H1 (cell line): ENCODE data around the gene LIN54. TPM values are rescaled to one million over a fixed set of nuclear protein-coding genes. Genes with fewer than 3 reads are reported as not detected.

Experiments used
- CTCF ChIA-PET: fragments of 300-600 bp; sonication (Branson Sonifier 250); formaldehyde crosslinking; loops from one replicate; lab custom pipeline; 2021; ENCODE audit not compliant: partially characterized antibody; lab: Charles Lee
- POLR2A ChIA-PET: fragments of 300-600 bp; sonication (Branson Sonifier 250); formaldehyde crosslinking; loops from one replicate; lab custom pipeline; 2021; ENCODE audit warnings: inconsistent platforms; ENCODE audit not compliant: partially characterized antibody; lab: Charles Lee
- DNase-seq, 2 experiments: peaks; one replicate each; pipeline versions ENCODE4 v3.0.0 to v3.0.0-alpha.2; 2010 to 2022; ENCODE audit warnings: low spot score in 2 of 2, low read depth in 1 of 2, mixed read lengths in 1 of 2
- FAIRE-seq: peaks from 2 replicates; lab custom pipeline; 2011; peaks lifted over from hg19 to GRCh38; lab: Jason Lieb, UNC
- H2AFZ ChIP-seq: 2 replicates; pipeline ENCODE4 v1.8.1; 2012; ENCODE audit warnings: low read length, inconsistent platforms
- H2AK5ac ChIP-seq: 2 replicates; pipeline ENCODE4 v1.6.1; 2013; ENCODE audit warnings: low read depth, low read length
- H2BK120ac ChIP-seq: replicated peaks from 2 replicates; pipeline ENCODE3; 2013; ENCODE audit warnings: low read depth, low read length, inconsistent platforms
- H2BK12ac ChIP-seq: 2 replicates; pipeline ENCODE4 v1.6.1; 2013; ENCODE audit warnings: low read depth, low read length
- H2BK15ac ChIP-seq: 2 replicates; pipeline ENCODE4 v1.6.1; 2013; ENCODE audit warnings: low read length
- H2BK20ac ChIP-seq: 2 replicates; pipeline ENCODE4 v1.6.1; 2013; ENCODE audit warnings: low read length
- H2BK5ac ChIP-seq: 2 replicates; pipeline ENCODE4 v1.6.1; 2013; ENCODE audit warnings: low read depth, low read length
- H3K14ac ChIP-seq: 2 replicates; pipeline ENCODE4 v1.6.1; 2013; ENCODE audit warnings: inconsistent platforms; ENCODE audit not compliant: insufficient read length
- H3K18ac ChIP-seq: 2 replicates; pipeline ENCODE4 v1.6.1; 2013; ENCODE audit warnings: low read length; ENCODE audit errors: extremely low read depth
- H3K23ac ChIP-seq: 2 replicates; pipeline ENCODE4 v1.6.1; 2013; ENCODE audit warnings: inconsistent platforms; ENCODE audit not compliant: insufficient read length
- H3K23me2 ChIP-seq: 2 replicates; pipeline ENCODE4 v1.6.1; 2013; ENCODE audit warnings: low read depth, low read length
- H3K27ac ChIP-seq: 2 replicates; pipeline ENCODE4 v1.6.1; 2011; ENCODE audit warnings: low read depth, low read length, inconsistent platforms
- H3K27me3 ChIP-seq, 4 experiments: replicated peaks in 1 of 4; 1 replicate in 1 of 4; 2 replicates in 3 of 4; pipeline versions ENCODE4 v1.6.1 to v1.8.1; 2011 to 2013; ENCODE audit warnings: low read length in 3 of 4, mild to moderate bottlenecking in 3 of 4, inconsistent platforms in 2 of 4, mixed read lengths in 2 of 4, moderate library complexity in 1 of 4; ENCODE audit not compliant: control insufficient read depth in 3 of 4, insufficient read depth in 3 of 4; ENCODE audit errors: extremely low read depth in 1 of 4
- H3K36me3 ChIP-seq, 4 experiments: 2 replicates each; pipeline versions ENCODE4 v1.6.1 to v1.8.1; 2011 to 2013; ENCODE audit warnings: mild to moderate bottlenecking in 4 of 4, low read length in 3 of 4, moderate library complexity in 2 of 4, control low read depth in 1 of 4, inconsistent platforms in 1 of 4; ENCODE audit not compliant: insufficient read depth in 4 of 4, control insufficient read depth in 2 of 4
- H3K4ac ChIP-seq: replicated peaks from 2 replicates; pipeline ENCODE3; 2013; ENCODE audit warnings: low read length, low read depth, mixed read lengths, inconsistent platforms; ENCODE audit not compliant: insufficient read length
- H3K4me1 ChIP-seq, 4 experiments: replicated peaks in 1 of 4; 1 replicate in 1 of 4; 2 replicates in 3 of 4; pipeline versions ENCODE4 v1.6.1 to v1.8.1; 2011 to 2013; ENCODE audit warnings: low read length in 3 of 4, inconsistent platforms in 2 of 4, mixed read lengths in 1 of 4; ENCODE audit not compliant: insufficient read depth in 4 of 4, control insufficient read depth in 3 of 4
- H3K4me2 ChIP-seq, 2 experiments: 2 replicates each; pipeline versions ENCODE4 v1.6.1 to v1.8.1; 2011 to 2013; ENCODE audit warnings: low read depth in 2 of 2, low read length in 2 of 2, control low read depth in 1 of 2, inconsistent platforms in 1 of 2, mild to moderate bottlenecking in 1 of 2; ENCODE audit not compliant: insufficient read depth in 1 of 2
- H3K4me3 ChIP-seq, 4 experiments: fragments of 200-600, 300-600 bp in 1 of 4; sonication (generic), shearing (Covaris generic), sonication (Bioruptor Twin) in 1 of 4; 2 replicates each; pipeline versions ENCODE4 v1.5.1 to v1.8.1; 2011 to 2016; ENCODE audit warnings: low read length in 4 of 4, low read depth in 3 of 4, control low read depth in 2 of 4, inconsistent platforms in 2 of 4, mild to moderate bottlenecking in 2 of 4, mixed read lengths in 1 of 4, moderate library complexity in 1 of 4; ENCODE audit not compliant: insufficient read depth in 2 of 4; ENCODE audit errors: extremely low read depth in 1 of 4
- H3K56ac ChIP-seq: replicated peaks from 2 replicates; pipeline ENCODE3; 2013; ENCODE audit warnings: low read depth, mild to moderate bottlenecking, mixed read lengths, low read length, inconsistent platforms; ENCODE audit not compliant: insufficient read length
- H3K79me1 ChIP-seq: 2 replicates; pipeline ENCODE4 v1.6.1; 2013; ENCODE audit warnings: low read depth, low read length, control low read depth
- H3K79me2 ChIP-seq, 2 experiments: 2 replicates each; pipeline versions ENCODE4 v1.6.1 to v1.8.1; 2012 to 2013; ENCODE audit warnings: low read length in 2 of 2, mild to moderate bottlenecking in 2 of 2, inconsistent platforms in 1 of 2; ENCODE audit not compliant: insufficient read depth in 2 of 2, control insufficient read depth in 1 of 2
- H3K9ac ChIP-seq, 4 experiments: replicated peaks in 1 of 4; 1 replicate in 1 of 4; 2 replicates in 3 of 4; pipeline versions ENCODE4 v1.6.1 to v1.8.1; 2011 to 2013; ENCODE audit warnings: low read depth in 3 of 4, low read length in 3 of 4, control low read depth in 2 of 4, mild to moderate bottlenecking in 2 of 4, moderate library complexity in 2 of 4, inconsistent platforms in 1 of 4; ENCODE audit errors: extremely low read depth in 1 of 4
- H3K9me3 ChIP-seq, 2 experiments: 2 replicates each; pipeline versions ENCODE4 v1.6.1 to v1.8.1; 2012 to 2013; ENCODE audit warnings: mild to moderate bottlenecking in 2 of 2, moderate library complexity in 2 of 2, control low read depth in 1 of 2, inconsistent platforms in 1 of 2, low read depth in 1 of 2, low read length in 1 of 2, mixed read lengths in 1 of 2; ENCODE audit not compliant: insufficient read depth in 2 of 2
- H4K20me1 ChIP-seq, 2 experiments: replicated peaks in 1 of 2; 2 replicates each; pipeline versions ENCODE3 to v1.8.1; 2011 to 2013; ENCODE audit warnings: inconsistent platforms in 2 of 2, low read length in 2 of 2, mild to moderate bottlenecking in 1 of 2; ENCODE audit not compliant: insufficient read depth in 2 of 2, control insufficient read depth in 1 of 2
- H4K5ac ChIP-seq: 2 replicates; pipeline ENCODE4 v1.6.1; 2013; ENCODE audit warnings: low read length, low read depth, mixed read lengths, inconsistent platforms; ENCODE audit not compliant: insufficient read length
- H4K8ac ChIP-seq: 2 replicates; pipeline ENCODE4 v1.8.0; 2013; ENCODE audit warnings: mild to moderate bottlenecking, moderate library complexity, low read length, inconsistent platforms; ENCODE audit not compliant: insufficient read depth; ENCODE audit errors: extremely low read depth
- H4K91ac ChIP-seq: replicated peaks from 2 replicates; pipeline ENCODE3; 2013; ENCODE audit warnings: low read length, mixed read lengths, inconsistent platforms; ENCODE audit not compliant: insufficient read length
- KDM1A ChIP-seq: fragments of 200-600, 300-600 bp; sonication (generic); IDR thresholded peaks from 2 replicates; pipeline ENCODE4 v1.7.1; 2016; ENCODE audit warnings: mild to moderate bottlenecking, low read length, borderline replicate concordance
- SIRT6 ChIP-seq: IDR thresholded peaks from one replicate; pipeline ENCODE4 v1.7.1; 2012; ENCODE audit warnings: low read length, inconsistent platforms
- WGBS, 2 experiments: shearing (Covaris generic) in 1 of 2; methylation state at CpG; one replicate each; pipeline versions ENCODE4 v1.1.6 to v1.1.7; 2013 to 2015; ENCODE audit warnings: low lambda C conversion rate in 2 of 2, mixed read lengths in 2 of 2, inconsistent platforms in 1 of 2, low coverage in 1 of 2, missing lambda C conversion rate in 1 of 2; ENCODE audit not compliant: insufficient replicate concordance in 2 of 2, insufficient coverage in 1 of 2, insufficient read length in 1 of 2; ENCODE audit errors: extremely low coverage in 1 of 2, missing lambda C conversion rate in 1 of 2; 5-methylcytosine and 5-hydroxymethylcytosine counted together
- polyA plus RNA-seq, 7 experiments: library from polyadenylated mRNA; depleted of rRNA in 3 of 7; stranded (reverse) in 5 of 7; unstranded in 2 of 7; fragments of >200 nt in 5 of 7; fragments of 200-250 nt in 2 of 7; gene quantifications; 1 replicate in 5 of 7; 2 replicates in 1 of 7; 4 replicates in 1 of 7; pipeline versions ENCODE4 v1.2.1 to v1.2.3, GENCODE V29; 2011 to 2013; ENCODE audit warnings: missing spikeins in 2 of 7, mixed read lengths in 2 of 7
- total RNA-seq: library from RNA; stranded (reverse); fragmentation: NEBNext Ultra II Directional; extraction: Animal tissue kit (Norgen Biotek cat#: 25700); gene quantifications from 2 replicates; pipeline ENCODE4 v1.2.1, GENCODE V29; 2021
- TF ChIP-seq, protein P1 (sequence below): IDR thresholded peaks from 2 replicates; pipeline ENCODE4 v1.6.1; 2012; ENCODE audit warnings: inconsistent platforms

The LIN54 gene
- total and polyA plus RNA-seq, 2 of the 8 experiments (the other 6 are each of a cell fraction or from before 2014, with no cell fraction given) = 5.7 to 11.1 TPM

DNA sequence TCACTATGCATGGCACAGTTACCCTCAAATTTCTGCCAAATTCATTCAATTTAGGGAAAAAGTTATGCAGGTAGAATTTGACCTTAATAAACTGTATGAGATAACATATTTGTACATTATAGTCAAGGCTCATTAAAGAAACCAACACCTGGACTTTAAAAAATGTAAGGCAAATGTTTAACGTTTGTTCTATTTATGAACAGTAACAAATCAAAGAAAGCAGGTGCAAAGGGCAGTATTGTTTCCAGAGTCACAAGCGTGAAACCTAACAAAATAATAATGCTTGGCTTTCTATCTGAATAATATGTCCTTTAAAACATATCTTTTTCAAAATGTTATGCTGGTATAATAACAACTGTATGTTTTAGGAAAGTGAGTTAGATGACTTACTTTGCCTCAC is 41.2 kb downstream of the LIN54 start:
- Histone ChIP-seq H3K9ac (no peak overlapping the region), H4K91ac (no peak overlapping the region), H3K18ac (no peak overlapping the region), H2AK5ac (no peak overlapping the region), H3K23me2 (no peaks in the 10 kb centered on the region), H3K4me3 (no peak overlapping the region), H3K36me3 (peaks cover 0 to 4% (median 0%) of the 10 kb centered on the region in 4 experiments; a peak in 2 of 8 replicates), H3K4ac (no peak overlapping the region), H2BK12ac (no peak overlapping the region), H3K27me3 (no peaks in the 10 kb centered on the region), H3K79me2 (no peaks in the 10 kb centered on the region), H2BK20ac (no peak overlapping the region), H2BK15ac (no peak overlapping the region), H3K23ac (no peak overlapping the region), H3K79me1 (no peaks in the 10 kb centered on the region), H3K56ac (no peak overlapping the region), H3K4me1 (no peaks in the 10 kb centered on the region), H3K9me3 (no peaks in the 10 kb centered on the region), H4K5ac (no peak overlapping the region), H4K20me1 (no peaks in the 10 kb centered on the region), H3K4me2 (no peak overlapping the region), H2AFZ (no peak overlapping the region), H3K27ac (no peak overlapping the region), H4K8ac (no peak overlapping the region), H3K14ac (no peak overlapping the region), H2BK120ac (no peak overlapping the region), H2BK5ac (no peak overlapping the region)
- ChIA-PET CTCF (no interaction called here), POLR2A (no interaction called here)
- FAIRE-seq (no peak), DNase-seq (no peak)
- TF ChIP-seq SIRT6 = no peak
- no peak for TF ChIP-seq KDM1A
- TF ChIP-seq, protein P1, sequence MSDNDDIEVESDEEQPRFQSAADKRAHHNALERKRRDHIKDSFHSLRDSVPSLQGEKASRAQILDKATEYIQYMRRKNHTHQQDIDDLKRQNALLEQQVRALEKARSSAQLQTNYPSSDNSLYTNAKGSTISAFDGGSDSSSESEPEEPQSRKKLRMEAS = no peak
- 83% methylated on average over 2 of the region's 2 CpGs; no CpG with 5 or more reads in 1 of the 2 experiments for WGBS, 2 experiments
